ENCODE measurements around the gene SPG11.

The SPG11 gene

DNA sequence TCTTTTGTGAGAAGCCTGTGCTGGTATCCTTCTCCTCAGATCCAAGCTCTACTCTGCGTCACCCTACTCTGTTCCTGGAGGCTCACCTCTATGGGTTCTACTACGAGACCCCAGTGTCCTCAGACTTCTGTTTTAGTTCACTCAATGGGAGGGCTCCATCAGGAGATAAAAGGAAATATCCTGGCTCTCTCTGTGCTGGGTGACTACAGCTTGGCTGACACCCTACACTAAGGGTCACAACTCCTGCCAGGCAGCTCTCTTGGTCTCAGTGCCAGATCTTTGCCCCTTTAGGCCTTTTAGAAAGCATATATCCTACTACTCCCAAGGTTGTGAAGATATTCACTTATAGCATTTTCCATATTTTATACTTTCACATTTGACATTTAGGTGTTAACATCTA, 46.5 kb downstream of the SPG11 start:
- TF ChIP-seq, protein P1, sequence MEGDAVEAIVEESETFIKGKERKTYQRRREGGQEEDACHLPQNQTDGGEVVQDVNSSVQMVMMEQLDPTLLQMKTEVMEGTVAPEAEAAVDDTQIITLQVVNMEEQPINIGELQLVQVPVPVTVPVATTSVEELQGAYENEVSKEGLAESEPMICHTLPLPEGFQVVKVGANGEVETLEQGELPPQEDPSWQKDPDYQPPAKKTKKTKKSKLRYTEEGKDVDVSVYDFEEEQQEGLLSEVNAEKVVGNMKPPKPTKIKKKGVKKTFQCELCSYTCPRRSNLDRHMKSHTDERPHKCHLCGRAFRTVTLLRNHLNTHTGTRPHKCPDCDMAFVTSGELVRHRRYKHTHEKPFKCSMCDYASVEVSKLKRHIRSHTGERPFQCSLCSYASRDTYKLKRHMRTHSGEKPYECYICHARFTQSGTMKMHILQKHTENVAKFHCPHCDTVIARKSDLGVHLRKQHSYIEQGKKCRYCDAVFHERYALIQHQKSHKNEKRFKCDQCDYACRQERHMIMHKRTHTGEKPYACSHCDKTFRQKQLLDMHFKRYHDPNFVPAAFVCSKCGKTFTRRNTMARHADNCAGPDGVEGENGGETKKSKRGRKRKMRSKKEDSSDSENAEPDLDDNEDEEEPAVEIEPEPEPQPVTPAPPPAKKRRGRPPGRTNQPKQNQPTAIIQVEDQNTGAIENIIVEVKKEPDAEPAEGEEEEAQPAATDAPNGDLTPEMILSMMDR (conservative IDR thresholded peaks at IDR 0.05; ENCODE audit: low read length): no peak
- H3K4me3 ChIP-seq (ENCODE audit: low read length): no peak overlapping the region
- no peak for DNase-seq (ENCODE audit: low read depth)

DNA sequence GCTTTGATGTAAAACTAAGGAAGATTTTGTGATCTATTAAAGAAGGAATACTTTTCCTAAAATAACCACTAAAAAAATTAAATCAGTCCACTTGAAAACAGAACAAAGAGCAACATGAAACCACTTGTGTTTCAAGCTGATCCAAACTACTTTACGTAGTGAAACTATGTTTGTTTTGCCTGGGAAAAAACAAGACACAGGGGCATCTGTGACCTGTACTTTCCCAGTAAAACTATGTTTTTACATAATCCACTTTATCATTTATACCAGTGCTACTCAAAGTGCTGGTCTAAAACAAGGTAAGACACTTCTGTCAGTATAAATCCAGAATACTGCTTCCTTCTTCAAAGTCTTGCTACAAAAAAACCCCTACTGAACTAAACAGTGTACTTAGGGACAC, 56.7 kb downstream of the SPG11 start:
- DNase-seq (ENCODE audit: low read depth): no peak
- TF ChIP-seq, protein P1 (conservative IDR thresholded peaks at IDR 0.05; ENCODE audit: low read length): no peak
- H3K4me3 ChIP-seq (ENCODE audit: low read length): no peak overlapping the region

DNA sequence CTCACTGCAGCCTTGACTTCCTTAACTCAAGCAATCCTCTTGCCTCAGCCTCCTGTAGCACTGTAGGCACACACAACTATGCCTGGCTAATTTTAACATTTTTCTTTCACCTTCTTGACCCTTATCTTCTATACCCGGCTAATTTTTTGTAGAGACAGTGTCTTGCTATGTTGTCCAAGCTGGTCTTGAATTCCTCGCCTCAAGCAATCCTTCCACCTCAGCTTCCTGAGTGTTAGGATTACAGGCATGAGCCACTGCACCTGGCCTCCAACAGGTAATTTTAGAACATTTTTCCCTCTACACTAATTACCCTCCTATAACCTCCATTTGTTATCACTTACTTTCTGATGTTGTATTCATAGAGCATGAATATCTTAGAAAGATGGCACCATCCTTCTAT, 60.3 kb downstream of the SPG11 start:
- no peak overlapping the region for H3K4me3 ChIP-seq (ENCODE audit: low read length)
- TF ChIP-seq, protein P1 (conservative IDR thresholded peaks at IDR 0.05; ENCODE audit: low read length): no peak
- no peak for DNase-seq (ENCODE audit: low read depth)

DNA sequence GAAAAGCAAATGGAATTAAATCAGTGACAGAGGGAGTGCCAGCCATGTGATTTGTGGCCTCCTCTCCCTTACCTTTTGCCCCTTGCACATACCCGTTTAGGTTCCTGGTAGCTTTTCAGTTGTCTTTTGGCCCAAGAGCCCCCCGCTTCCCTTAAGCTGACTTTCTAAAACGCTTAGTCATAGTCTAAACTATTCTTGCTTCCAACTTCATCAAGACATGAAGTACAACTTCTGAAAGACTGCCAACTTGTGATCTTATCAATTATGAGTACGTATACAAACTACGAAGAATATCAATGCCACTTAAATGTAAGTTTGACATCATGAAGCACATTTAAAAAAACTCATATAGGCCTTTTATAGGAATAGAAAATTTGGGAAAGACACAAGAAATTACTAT, 64.6 kb downstream of the SPG11 start:
- no peak overlapping the region for H3K4me3 ChIP-seq (ENCODE audit: low read length)
- TF ChIP-seq, protein P1 (conservative IDR thresholded peaks at IDR 0.05; ENCODE audit: low read length): no peak
- no peak for DNase-seq (ENCODE audit: low read depth)

DNA sequence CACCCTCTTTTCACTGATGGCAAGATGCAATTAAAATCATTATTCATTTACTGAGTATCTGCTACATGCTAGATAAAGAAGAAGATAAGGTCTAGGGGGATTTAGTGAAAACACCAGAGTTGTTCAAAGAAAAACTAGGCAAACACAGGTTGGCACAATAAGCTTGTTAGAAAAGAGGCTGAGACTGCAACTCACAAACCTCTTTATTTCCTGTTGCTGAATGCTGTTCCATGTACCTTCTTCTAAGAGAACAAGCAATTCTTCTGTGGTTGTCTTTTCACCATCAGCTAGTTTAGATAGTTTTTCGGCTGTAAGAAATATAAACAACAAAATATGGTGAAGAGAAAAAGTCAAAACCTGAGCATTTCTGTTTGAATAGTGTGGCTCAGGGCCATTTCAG, 65.4 kb downstream of the SPG11 start:
- TF ChIP-seq, protein P1 (conservative IDR thresholded peaks at IDR 0.05; ENCODE audit: low read length): no peak
- H3K4me3 ChIP-seq (ENCODE audit: low read length): no peak overlapping the region
- no peak for DNase-seq (ENCODE audit: low read depth)

DNA sequence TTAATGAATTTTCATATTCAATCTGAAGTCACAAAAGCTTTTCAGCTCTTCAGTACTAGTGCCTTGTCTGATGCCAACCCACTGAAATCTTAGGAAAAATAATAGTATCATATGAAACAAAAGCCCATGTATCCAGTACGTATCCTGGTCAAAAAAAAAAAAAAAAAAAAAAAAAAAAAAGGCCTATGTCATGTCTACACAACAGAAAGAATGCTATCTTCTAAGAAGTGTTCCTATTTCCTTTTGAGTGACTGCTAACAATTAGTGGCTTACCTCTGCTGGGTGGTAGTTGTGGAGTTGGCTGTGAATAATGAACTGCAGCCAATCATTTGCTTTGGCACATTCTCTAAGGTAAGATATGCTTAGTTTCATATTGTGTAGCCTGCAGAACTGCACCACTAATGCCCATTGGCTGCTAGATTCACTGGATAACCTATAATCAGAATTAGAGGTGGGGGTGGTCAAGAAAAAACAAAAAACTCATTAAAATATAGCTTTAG, 66.9 kb downstream of the SPG11 start:
- no peak for DNase-seq (ENCODE audit: low read depth)
- H3K4me3 ChIP-seq (ENCODE audit: low read length): no peak overlapping the region
- TF ChIP-seq, protein P1 (conservative IDR thresholded peaks at IDR 0.05; ENCODE audit: low read length): no peak

DNA sequence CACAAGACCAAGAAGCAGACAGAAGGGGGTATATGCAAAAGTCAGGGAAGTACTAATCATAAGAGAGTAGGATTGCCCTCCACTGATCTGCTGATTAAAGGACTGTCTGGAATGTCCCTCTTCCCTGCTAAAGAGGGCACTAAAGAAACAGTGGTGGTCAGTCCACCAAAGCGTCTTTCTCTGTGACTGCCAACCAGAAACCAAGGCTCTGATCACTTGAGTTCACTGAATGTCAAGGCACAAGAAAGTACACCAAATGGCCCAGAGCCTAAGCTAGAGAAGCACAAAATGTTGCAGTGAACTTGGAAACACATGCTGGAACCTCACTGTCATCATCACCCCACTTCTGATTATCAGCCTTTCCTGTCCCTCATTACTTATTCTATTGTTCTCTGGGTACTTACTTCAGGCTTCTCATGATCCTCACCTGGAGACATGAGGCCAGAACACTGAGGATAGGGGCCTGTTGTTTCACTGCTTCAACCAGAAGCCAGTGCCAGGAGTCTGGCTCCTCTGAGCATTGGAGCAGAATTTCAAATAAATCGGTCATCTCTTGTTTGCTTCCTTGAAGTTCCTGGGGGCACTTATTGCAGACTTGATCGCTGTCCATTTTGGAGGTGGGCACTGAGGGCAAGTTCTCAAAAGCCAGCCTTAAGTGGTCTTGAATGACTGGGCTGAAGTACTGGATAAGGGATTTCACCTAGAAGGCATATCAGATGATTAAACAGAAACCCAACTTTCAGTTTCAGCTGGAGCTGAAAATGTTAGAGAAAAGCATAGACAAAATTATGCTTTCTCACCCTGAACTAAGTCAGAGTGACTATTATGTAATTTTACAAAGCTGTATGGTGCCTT, 67.6 kb downstream of the SPG11 start:
- DNase-seq (ENCODE audit: low read depth): no peak
- H3K4me3 ChIP-seq (ENCODE audit: low read length): no peak overlapping the region
- TF ChIP-seq, protein P1 (conservative IDR thresholded peaks at IDR 0.05; ENCODE audit: low read length): no peak
